ENCODE measurements around the gene CTSL. TPM values are rescaled to one million over a fixed set of nuclear protein-coding genes. Genes with fewer than 3 reads are reported as not detected.
"Not testable (repeated sequence)": the region's sequence is repeated elsewhere in the genome, so short reads cannot be mapped to it uniquely, and the experiment has no call there.

The CTSL gene
- total RNA-seq, 1 donor from 2014 or later, result 139 TPM

- no peak for DNase-seq (ENCODE audit: extremely low read depth, low read depth, low spot score)
These were observed 25.5 kb downstream of the CTSL start for GRCh38 chr9:87751423-87751822.

- no peak for DNase-seq (ENCODE audit: extremely low read depth, low read depth, low spot score)
These were observed 25.9 kb downstream of the CTSL start for GRCh38 chr9:87751868-87752267.

GRCh38 chr9:87753313-87753712 is 27.4 kb downstream of the CTSL start:
- no peak for DNase-seq (ENCODE audit: extremely low read depth, low read depth, low spot score)

GRCh38 chr9:87758330-87758729 is 32.4 kb downstream of the CTSL start:
- DNase-seq (ENCODE audit: extremely low read depth, low read depth, low spot score), result not testable (repeated sequence)

- not testable (repeated sequence) for DNase-seq (ENCODE audit: extremely low read depth, low read depth, low spot score)
These were observed 34.1 kb downstream of the CTSL start for GRCh38 chr9:87759980-87760379.

- DNase-seq (ENCODE audit: extremely low read depth, low read depth, low spot score), result no peak
These were observed 34.6 kb downstream of the CTSL start for GRCh38 chr9:87760529-87760928.

- no peak for DNase-seq (ENCODE audit: extremely low read depth, low read depth, low spot score)
These were observed 37.4 kb downstream of the CTSL start for GRCh38 chr9:87763286-87763685.

- DNase-seq (ENCODE audit: extremely low read depth, low read depth, low spot score), result no peak
These were observed 39.6 kb downstream of the CTSL start for GRCh38 chr9:87765521-87765920.

GRCh38 chr9:87766697-87767096 is 40.8 kb downstream of the CTSL start:
- DNase-seq (ENCODE audit: extremely low read depth, low read depth, low spot score), result no peak

- DNase-seq (ENCODE audit: extremely low read depth, low read depth, low spot score), result no peak
These were observed 44.8 kb downstream of the CTSL start for GRCh38 chr9:87770616-87771315.

- no peak for DNase-seq (ENCODE audit: extremely low read depth, low read depth, low spot score)
These were observed 45.5 kb downstream of the CTSL start for GRCh38 chr9:87771316-87772006.

- no peak for DNase-seq (ENCODE audit: extremely low read depth, low read depth, low spot score)
These were observed 50.8 kb downstream of the CTSL start for GRCh38 chr9:87776481-87777379.

- DNase-seq (ENCODE audit: extremely low read depth, low read depth, low spot score), result no peak
These were observed 53.1 kb downstream of the CTSL start for GRCh38 chr9:87778996-87779395.

Other genes with a start within 250 kb of the CTSL start
- 63.0 and 63.8 TPM in 2 replicates for gene DAPK1, start 228.3 kb upstream of the CTSL start, total RNA-seq
- gene SPATA31E1, start 156.8 kb downstream of the CTSL start, total RNA-seq, result not detected in 2 replicates
- gene SPATA31C1, start 191.8 kb downstream of the CTSL start, total RNA-seq, result not detected in 2 replicates
- 1.5 and 3.4 TPM in 2 replicates for gene CDK20, start 248.4 kb downstream of the CTSL start, total RNA-seq